ENCODE data around the gene STK32B. TPM values are rescaled to one million over a fixed set of nuclear protein-coding genes. Genes with fewer than 3 reads are reported as not detected.

STK32B gene
- total RNA-seq, 1 experiment from 2014 or later = 1.1 TPM

DNA sequence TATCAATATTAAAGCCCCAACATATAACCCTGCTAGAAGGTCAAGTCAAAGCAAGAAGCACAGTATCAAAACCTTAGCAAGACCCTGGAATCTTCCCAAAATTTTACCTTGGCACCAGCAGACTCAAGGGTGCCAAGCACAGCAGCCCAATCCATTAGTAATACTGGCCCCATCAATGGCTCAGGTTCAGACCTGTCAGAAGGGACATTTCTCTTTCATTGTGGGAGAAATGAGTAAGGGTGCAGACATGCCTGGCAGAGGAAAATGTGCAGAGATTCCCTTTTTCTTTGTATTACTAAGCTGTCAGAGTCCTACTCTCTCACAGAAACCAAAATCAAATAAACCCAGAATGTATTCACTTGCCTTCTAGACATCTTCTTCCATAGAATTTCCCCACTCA, 453.2 kb downstream of the STK32B start:
- H3K79me2 ChIP-seq (ENCODE audit: low read length) = no peaks in the 10 kb centered on the region
- no peaks in the 10 kb centered on the region for H4K20me1 ChIP-seq (ENCODE audit: low read length)
- H3K4me2 ChIP-seq (ENCODE audit: low read length) = no peak overlapping the region
- no peaks in the 10 kb centered on the region for H3K9me3 ChIP-seq (ENCODE audit: low read length)
- no TSS peak for BruUV-seq (replicated peaks)
- no peaks in the 10 kb centered on the region for H3K36me3 ChIP-seq (ENCODE audit: low read depth, low read length)
- H3F3A ChIP-seq (ENCODE audit: low read length, unreplicated experiment) = no peaks in the 10 kb centered on the region
- TF ChIP-seq EZH2 (IDR thresholded peaks at IDR 0.05; ENCODE audit: low read length, unreplicated experiment) (no peak), EZH2phosphoT487 (IDR thresholded peaks at IDR 0.05; ENCODE audit: borderline replicate concordance, low read length) (no peak)
- TF ChIP-seq, protein P1, sequence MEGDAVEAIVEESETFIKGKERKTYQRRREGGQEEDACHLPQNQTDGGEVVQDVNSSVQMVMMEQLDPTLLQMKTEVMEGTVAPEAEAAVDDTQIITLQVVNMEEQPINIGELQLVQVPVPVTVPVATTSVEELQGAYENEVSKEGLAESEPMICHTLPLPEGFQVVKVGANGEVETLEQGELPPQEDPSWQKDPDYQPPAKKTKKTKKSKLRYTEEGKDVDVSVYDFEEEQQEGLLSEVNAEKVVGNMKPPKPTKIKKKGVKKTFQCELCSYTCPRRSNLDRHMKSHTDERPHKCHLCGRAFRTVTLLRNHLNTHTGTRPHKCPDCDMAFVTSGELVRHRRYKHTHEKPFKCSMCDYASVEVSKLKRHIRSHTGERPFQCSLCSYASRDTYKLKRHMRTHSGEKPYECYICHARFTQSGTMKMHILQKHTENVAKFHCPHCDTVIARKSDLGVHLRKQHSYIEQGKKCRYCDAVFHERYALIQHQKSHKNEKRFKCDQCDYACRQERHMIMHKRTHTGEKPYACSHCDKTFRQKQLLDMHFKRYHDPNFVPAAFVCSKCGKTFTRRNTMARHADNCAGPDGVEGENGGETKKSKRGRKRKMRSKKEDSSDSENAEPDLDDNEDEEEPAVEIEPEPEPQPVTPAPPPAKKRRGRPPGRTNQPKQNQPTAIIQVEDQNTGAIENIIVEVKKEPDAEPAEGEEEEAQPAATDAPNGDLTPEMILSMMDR (conservative IDR thresholded peaks at IDR 0.05; ENCODE audit: low read depth, low read length) = no peak
- ChIA-PET POLR2A (ENCODE audit: unreplicated experiment) (no interaction called here), CTCF (no interaction called here)
- peaks cover 11% of the 10 kb centered on the region for H3K4me1 ChIP-seq (ENCODE audit: insufficient read depth, low read length)
- no peaks in the 10 kb centered on the region for H3K9me2 ChIP-seq (replicated peaks; ENCODE audit: low read length)
- no peak overlapping the region for H2AFZ ChIP-seq (ENCODE audit: low read length)
- intact Hi-C loops (cut with micrococcal nuclease) = no loop called here
- H3K27me3 ChIP-seq (ENCODE audit: low read length) = no peaks in the 10 kb centered on the region
- H3K9ac ChIP-seq (ENCODE audit: low read length) = no peak overlapping the region
- ATAC-seq (no peak), DNase-seq (no peak)
- H3K27ac ChIP-seq (ENCODE audit: low read length) = no peak overlapping the region
- no peak overlapping the region for H3K4me3 ChIP-seq (ENCODE audit: low read length)

DNA sequence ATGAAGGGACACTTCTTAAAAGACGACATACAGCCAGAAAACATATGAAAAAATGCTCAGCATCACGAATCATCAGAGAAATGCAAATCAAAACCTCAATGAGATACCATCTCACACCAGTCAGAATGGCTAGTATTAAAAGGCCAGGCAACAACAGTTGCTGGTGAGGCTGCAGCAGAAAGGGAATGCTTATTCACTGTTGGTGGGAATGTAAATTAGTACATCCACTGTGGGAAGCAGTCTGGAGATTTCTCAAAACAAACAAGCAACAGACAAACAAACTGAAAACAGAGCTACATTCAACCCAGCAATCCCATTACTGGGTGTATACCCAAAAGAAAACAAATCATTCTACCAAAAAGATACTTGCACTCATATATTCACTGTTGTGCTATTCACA, 459.2 kb downstream of the STK32B start:
- H3K9ac ChIP-seq (ENCODE audit: low read length) = no peak overlapping the region
- H3K9me2 ChIP-seq (replicated peaks; ENCODE audit: low read length) = no peaks in the 10 kb centered on the region
- H3K27me3 ChIP-seq (ENCODE audit: low read length) = no peaks in the 10 kb centered on the region
- CTCF ChIA-PET = no interaction called here
- H4K20me1 ChIP-seq (ENCODE audit: low read length) = no peaks in the 10 kb centered on the region
- H3K79me2 ChIP-seq (ENCODE audit: low read length) = no peaks in the 10 kb centered on the region
- no peak overlapping the region for H3K4me2 ChIP-seq (ENCODE audit: low read length)
- H2AFZ ChIP-seq (ENCODE audit: low read length) = no peak overlapping the region
- H3F3A ChIP-seq (ENCODE audit: low read length, unreplicated experiment) = no peaks in the 10 kb centered on the region
- POLR2A ChIA-PET (ENCODE audit: unreplicated experiment) = no interaction called here
- DNase-seq (no peak), ATAC-seq (no peak)
- H3K36me3 ChIP-seq (ENCODE audit: low read depth, low read length) = no peaks in the 10 kb centered on the region
- TF ChIP-seq EZH2phosphoT487 (IDR thresholded peaks at IDR 0.05; ENCODE audit: borderline replicate concordance, low read length) = no peak
- TF ChIP-seq, protein P1 (conservative IDR thresholded peaks at IDR 0.05; ENCODE audit: low read depth, low read length) = no peak
- no peak for TF ChIP-seq EZH2 (IDR thresholded peaks at IDR 0.05; ENCODE audit: low read length, unreplicated experiment)
- H3K4me1 ChIP-seq (ENCODE audit: insufficient read depth, low read length) = no peaks in the 10 kb centered on the region
- no peak overlapping the region for H3K27ac ChIP-seq (ENCODE audit: low read length)
- BruUV-seq (replicated peaks) = no TSS peak
- intact Hi-C loops (cut with micrococcal nuclease) = no loop called here
- no peaks in the 10 kb centered on the region for H3K9me3 ChIP-seq (ENCODE audit: low read length)
- no peak overlapping the region for H3K4me3 ChIP-seq (ENCODE audit: low read length)

DNA sequence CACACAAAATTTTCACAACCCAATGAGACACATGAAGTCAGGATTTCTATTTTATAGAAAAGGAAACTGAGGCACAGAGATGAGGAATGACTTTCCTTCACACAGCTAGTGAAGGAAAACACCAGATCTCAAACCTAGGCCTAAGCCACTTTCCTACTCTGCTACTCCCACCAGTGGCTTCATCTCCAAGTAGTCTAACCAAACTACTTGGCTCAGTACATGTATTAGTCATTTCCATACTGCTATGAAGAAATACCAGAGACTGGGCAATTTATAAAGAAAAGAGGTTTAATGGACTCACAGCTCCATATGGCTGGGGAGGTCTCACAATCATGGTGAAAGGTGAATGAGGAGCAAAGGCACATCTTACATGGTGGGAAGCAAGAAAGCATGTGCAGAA, 460.5 kb downstream of the STK32B start:
- DNase-seq = no peak
- H3K9me3 ChIP-seq (ENCODE audit: low read length) = no peaks in the 10 kb centered on the region
- H3K4me3 ChIP-seq (ENCODE audit: low read length) = no peak overlapping the region
- no peak overlapping the region for H3K9ac ChIP-seq (ENCODE audit: low read length)
- H3F3A ChIP-seq (ENCODE audit: low read length, unreplicated experiment) = no peaks in the 10 kb centered on the region
- no TSS peak for BruUV-seq (replicated peaks)
- TF ChIP-seq EZH2 (IDR thresholded peaks at IDR 0.05; ENCODE audit: low read length, unreplicated experiment) = no peak
- TF ChIP-seq, protein P1 (conservative IDR thresholded peaks at IDR 0.05; ENCODE audit: low read depth, low read length) = no peak
- TF ChIP-seq EZH2phosphoT487 (IDR thresholded peaks at IDR 0.05; ENCODE audit: borderline replicate concordance, low read length) = no peak
- intact Hi-C loops (cut with micrococcal nuclease) = no loop called here
- H3K4me1 ChIP-seq (ENCODE audit: insufficient read depth, low read length) = no peaks in the 10 kb centered on the region
- H3K27me3 ChIP-seq (ENCODE audit: low read length) = no peaks in the 10 kb centered on the region
- H3K36me3 ChIP-seq (ENCODE audit: low read depth, low read length) = no peaks in the 10 kb centered on the region
- H3K27ac ChIP-seq (ENCODE audit: low read length) = no peak overlapping the region
- no peaks in the 10 kb centered on the region for H4K20me1 ChIP-seq (ENCODE audit: low read length)
- no peak overlapping the region for H3K4me2 ChIP-seq (ENCODE audit: low read length)
- no peak overlapping the region for H2AFZ ChIP-seq (ENCODE audit: low read length)
- POLR2A ChIA-PET (ENCODE audit: unreplicated experiment) = no interaction called here
- no peak for ATAC-seq
- no peaks in the 10 kb centered on the region for H3K79me2 ChIP-seq (ENCODE audit: low read length)
- no peaks in the 10 kb centered on the region for H3K9me2 ChIP-seq (replicated peaks; ENCODE audit: low read length)
- CTCF ChIA-PET = no interaction called here
